Ureter (tissue), 1 donor: Measurements from ENCODE around the gene E2F3. TPM values are rescaled to one million over a fixed set of nuclear protein-coding genes. Genes with fewer than 3 reads are reported as not detected.
"Not testable (repeated sequence)": the region's sequence is repeated elsewhere in the genome, so short reads cannot be mapped to it uniquely, and the experiment has no call there.

Source experiments
- DNase-seq: peaks from one replicate; pipeline ENCODE4 v3.0.0-alpha.2; 2020; ENCODE audit warnings: low spot score
- total RNA-seq: library from RNA; stranded (reverse); gene quantifications from one replicate; pipeline ENCODE4 v1.2.4, GENCODE V29; 2023
- donor health status: DM: yes; HTN: yes; CAD: no.

E2F3 gene
- total RNA-seq, 1 donor from 2014 or later = 14.5 TPM

GRCh38 chr6:20467437-20467836, 65.8 kb downstream of the E2F3 start:
- DNase-seq = no peak

DNA sequence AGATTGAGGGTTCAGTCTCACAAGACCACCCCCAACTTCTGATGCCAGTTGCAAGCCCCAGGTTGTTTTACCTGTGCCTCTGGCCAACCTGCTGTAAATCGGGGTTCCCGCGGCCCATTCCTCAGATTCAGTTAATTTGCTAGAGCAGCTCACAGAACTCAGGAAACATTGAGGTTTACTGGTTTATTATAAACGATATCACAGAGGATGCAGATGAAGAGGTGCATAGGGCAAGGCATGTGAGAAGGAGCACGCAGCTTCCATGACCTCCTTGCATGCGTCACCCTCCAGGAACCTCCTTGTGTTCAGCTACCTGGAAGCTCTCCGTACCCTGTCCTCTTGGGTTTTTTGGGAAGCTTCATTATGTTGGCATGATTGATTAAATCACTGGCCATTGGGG, 66.5 kb downstream of the E2F3 start:
- DNase-seq = no peak

GRCh38 chr6:20472748-20473147, 71.1 kb downstream of the E2F3 start:
- DNase-seq = no peak

GRCh38 chr6:20473518-20473917, 71.8 kb downstream of the E2F3 start:
- no peak for DNase-seq

DNA sequence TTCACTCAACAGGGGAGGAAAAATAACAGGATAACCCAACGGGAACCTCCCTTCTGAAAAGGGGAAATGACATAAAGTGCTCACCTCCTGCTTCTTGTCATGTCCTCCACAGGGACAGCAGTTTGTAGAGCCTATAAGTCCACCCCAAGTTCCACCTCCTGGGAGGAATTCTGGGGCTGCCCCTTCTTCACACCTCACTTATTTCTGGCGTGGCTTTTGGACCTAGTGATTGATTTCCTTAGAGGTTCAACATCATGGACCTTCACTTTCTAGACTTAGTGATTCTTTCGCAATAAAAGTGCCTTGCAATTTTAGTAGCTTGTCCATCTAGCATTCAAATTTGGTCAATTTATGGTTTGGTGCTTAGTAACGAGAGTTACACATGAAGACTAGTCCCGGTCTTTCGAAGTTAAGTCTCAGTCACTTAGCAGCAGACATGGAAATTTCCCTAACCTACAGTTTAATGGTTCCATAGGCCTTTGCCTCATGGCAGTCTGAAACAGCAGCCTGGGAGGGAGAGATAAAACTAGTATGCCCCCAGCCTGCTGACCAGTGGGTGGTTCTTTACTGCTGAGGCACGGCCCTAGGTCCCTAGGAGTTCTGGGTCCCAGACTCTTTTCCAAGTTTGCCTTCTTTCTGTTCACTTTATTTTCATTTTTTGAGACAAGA, 73.3 kb downstream of the E2F3 start:
- DNase-seq = no peak

DNA sequence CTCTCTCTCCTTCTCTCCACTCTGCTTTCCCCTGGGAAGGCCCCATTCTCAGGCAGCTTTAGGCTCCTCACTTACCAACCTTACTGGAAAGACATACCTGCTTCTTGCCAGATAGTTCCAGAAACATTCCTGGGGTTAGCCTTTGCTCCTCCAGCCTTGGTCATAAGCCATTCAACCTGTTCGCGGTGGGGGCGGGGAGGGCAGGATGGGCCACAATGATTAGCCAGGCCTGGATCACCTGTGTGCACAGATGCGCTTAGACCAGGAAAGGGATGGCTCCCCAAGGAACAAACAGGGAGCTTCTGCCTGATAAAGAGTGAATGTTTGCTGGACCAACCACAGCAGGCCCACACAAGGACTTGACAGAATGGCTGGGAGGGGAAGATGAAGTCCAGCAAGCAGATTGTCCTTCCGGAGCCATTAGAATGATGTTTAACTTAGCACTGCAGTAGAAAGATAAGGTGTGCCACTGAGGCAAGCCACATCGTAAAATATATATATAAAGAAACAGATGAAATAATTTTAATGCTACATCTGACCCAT, 74.9 kb downstream of the E2F3 start:
- no peak for DNase-seq

DNA sequence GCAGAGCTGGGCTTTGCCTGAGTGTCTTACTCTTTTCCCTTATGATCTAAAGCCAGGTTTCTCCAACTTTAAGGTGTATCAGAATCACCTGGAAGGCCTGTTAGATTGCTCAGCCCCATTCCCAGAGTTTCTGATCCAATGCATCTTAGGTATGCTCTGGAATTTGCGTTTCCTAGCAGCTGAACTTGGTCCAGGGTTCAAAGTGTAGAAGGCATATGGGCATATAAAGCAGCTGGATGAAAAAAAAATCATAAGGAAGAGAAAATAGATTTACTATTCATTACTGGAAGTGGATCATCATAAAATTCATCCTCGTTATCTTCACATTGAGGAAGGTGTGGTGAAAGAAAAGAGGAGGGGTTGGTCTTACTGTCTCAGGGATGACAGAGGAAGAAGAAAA, 75.8 kb downstream of the E2F3 start:
- no peak for DNase-seq

DNA sequence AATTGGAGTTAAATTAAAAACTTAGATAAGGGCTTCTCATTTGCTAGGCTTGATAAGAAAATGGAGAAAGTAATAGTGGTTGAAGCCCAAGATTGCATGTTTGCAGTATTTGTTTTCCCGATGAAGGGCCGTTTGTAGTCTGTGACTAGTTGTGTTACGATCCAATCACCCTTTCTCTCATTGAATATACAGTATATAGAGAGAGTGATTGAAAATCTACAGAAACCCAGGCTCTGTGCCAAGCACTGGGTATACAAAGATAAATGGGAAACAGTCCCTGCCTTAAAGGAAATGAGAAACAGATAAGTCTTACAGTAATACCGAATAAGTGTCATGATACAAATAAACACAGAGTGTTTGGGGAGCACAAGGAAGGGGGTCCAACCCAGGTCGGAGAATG, 77.4 kb downstream of the E2F3 start:
- no peak for DNase-seq

- DNase-seq = no peak
These were observed 77.8 kb downstream of the E2F3 start for GRCh38 chr6:20479526-20479925.

GRCh38 chr6:20481281-20481680, 79.6 kb downstream of the E2F3 start:
- DNase-seq = no peak

GRCh38 chr6:20483887-20484497, 82.3 kb downstream of the E2F3 start:
- DNase-seq = no peak

DNA sequence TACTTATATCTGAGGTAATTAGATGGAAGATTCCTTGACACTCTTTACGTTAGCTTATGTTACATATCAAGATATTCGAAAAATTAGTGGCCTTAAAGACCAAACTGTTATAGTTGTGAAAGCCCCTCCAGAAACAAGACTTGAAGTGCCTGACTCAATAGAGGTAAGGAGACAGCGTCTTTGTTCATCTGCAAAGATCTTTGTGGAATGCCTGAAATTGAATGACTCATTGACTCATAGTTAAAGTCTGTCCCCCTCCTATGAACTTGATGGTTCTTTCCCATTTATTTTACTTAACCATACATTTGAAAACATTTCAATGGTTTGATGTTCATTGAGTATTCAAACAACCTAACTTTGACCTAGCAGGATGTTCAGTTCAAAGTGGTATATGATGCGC, 85.0 kb downstream of the E2F3 start:
- DNase-seq = no peak

- no peak for DNase-seq
These were observed 86.1 kb downstream of the E2F3 start for GRCh38 chr6:20487669-20488375.

GRCh38 chr6:20490591-20490990, 88.9 kb downstream of the E2F3 start:
- no peak for DNase-seq

DNA sequence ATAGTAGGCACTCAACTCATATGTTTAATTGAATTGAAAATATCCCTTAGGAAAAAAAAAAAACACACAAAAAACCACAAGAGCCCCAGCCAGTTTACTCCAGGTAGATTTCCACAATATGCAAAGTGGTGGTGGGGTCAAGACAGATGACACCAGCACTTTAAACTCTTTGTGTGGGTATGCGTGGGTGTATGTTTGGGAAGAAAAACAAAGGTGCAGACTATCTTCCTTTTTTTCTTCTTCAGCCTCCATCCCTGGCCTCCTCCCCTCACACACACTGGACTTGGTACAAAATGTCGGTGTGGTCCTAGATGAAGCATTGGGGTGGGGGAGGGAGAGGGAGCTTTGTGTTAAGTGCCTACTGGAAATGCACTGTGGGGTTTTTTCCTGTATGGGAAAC, 90.4 kb downstream of the E2F3 start:
- no peak for DNase-seq

DNA sequence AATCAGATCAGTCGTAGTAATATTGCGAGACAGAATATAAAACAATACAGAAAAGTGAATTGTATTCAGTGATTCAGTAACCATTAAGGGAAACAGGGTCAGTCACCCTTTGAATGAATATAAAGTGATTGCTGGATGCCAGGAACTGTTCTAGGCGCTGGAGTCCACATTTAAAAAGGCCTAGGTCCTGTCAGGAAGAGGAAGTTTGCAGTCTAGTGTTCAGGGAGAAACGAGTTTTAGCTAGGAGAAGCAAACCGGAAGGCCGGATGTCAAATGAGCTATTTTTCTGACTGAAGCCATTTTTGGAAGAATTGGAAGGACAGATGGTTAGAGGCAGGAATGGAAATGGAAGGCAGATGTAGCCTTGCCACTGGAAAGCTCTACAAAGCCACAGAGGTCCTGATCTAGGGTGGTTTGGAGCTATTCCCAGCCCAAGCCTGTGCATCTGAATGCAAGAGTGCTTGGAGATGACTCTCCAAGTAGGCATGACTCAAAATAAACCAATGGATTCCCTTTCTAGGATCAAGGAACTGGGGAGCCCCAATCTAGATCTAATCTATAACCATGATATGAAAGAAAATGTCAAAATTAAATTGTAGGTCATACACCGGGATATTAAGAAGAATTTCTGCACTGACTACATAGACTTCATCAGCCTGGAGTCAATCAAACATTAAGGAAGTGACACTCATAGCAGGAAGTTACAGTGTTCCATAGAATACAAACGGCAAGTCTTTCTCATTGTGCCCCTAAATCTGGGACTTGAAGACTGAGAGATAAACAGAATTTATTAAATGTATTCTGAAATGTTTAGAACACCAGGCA, 95.7 kb downstream of the E2F3 start:
- no peak for DNase-seq

GRCh38 chr6:20498041-20498385, 96.3 kb downstream of the E2F3 start:
- DNase-seq = no peak

DNA sequence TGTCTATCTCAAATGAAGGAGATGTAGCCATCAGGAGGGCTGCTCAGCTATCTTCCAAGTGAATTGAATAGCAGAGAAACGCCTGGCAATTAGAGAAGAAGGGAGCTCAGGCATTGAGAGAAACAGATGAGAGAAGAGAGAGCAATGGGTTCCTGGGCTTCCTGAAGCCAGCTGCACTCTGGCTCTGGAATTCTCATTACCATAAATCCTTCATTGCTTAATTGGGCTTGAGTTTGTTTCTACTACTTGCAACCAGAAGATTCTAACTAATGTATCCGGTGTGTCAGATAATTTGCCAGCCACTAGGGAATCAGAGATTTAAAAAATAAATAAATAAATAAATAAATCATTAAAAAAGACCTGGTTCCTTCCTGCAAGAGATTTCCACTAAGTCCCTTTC, 107.5 kb downstream of the E2F3 start:
- no peak for DNase-seq

- DNase-seq = no peak
These were observed 110.2 kb downstream of the E2F3 start for GRCh38 chr6:20511852-20512251.

GRCh38 chr6:20525208-20525607, 123.5 kb downstream of the E2F3 start:
- not testable (repeated sequence) for DNase-seq

DNA sequence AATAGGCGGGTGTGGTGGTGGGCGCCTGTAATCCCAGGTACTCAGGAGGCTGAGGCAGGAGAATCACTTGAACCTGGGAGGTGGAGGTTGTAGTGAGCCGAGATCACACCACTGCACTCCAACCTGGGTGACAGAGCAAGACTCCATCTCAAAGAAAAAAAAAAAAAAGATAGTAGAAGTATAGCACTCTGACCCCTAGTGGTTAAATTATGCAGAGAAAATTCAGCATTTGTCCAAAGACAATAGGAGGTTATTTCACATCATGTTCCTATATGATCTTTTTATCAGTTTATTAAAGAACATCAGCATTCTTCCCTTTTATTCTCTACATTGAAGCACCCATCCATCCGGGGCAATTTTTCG, 127.4 kb downstream of the E2F3 start:
- not testable (repeated sequence) for DNase-seq

- DNase-seq = no peak
These were observed 131.2 kb downstream of the E2F3 start for GRCh38 chr6:20532881-20533280.
